Vein endothelial cell (primary cell): ENCODE data around the gene TLX2. TPM values are rescaled to one million over a fixed set of nuclear protein-coding genes. Genes with fewer than 3 reads are reported as not detected.

Experiments
- total RNA-seq: library from RNA; depleted of rRNA; stranded (reverse); fragments of >200 nt; gene quantifications from 2 replicates; pipeline ENCODE4 v1.2.3, GENCODE V29; 2012

The TLX2 gene
- total RNA-seq = not detected in 2 replicates

GRCh38 chr2:74514368-74515270, at the start of gene TLX2:
Gene TLX2, plus strand, starts transcription at chr2:74514450. Its CDS starts 357 bp downstream, at chr2:74514807.

GRCh38 chr2:74472086-74472944, 41.9 kb upstream of the TLX2 start, which contains the start of gene MRPL53:
Gene MRPL53, minus strand, starts transcription at chr2:74472680. Its CDS starts 20 bp downstream, at chr2:74472660.

GRCh38 chr2:74482801-74483674, 31.2 kb upstream of the TLX2 start, which contains the start of the genes CCDC142 and TTC31:
Gene CCDC142, minus strand, starts transcription at chr2:74482998. Its CDS starts 161 bp downstream, at chr2:74482837.
Gene TTC31, plus strand, starts transcription at chr2:74483081. Its CDS starts 15 bp downstream, at chr2:74483096.

GRCh38 chr2:74499267-74499939, 14.8 kb upstream of the TLX2 start, which contains the start of gene LBX2:
Gene LBX2, minus strand, starts transcription at chr2:74499603. Its CDS starts 66 bp downstream, at chr2:74499537.

GRCh38 chr2:74507145-74507925, 6.9 kb upstream of the TLX2 start, which contains the start of gene PCGF1:
Gene PCGF1, minus strand, starts transcription at chr2:74507695. Its CDS starts 27 bp downstream, at chr2:74507668.

GRCh38 chr2:74525717-74526648, 11.7 kb downstream of the TLX2 start, which contains the start of gene DQX1:
Gene DQX1, minus strand, starts transcription at chr2:74526231. Its CDS starts 502 bp downstream, at chr2:74525729.

GRCh38 chr2:74529357-74530238, 15.3 kb downstream of the TLX2 start, which contains the start of the genes AUP1 and HTRA2:
Gene AUP1, minus strand, starts transcription at chr2:74529706. Its CDS starts 77 bp downstream, at chr2:74529629.
Gene HTRA2, plus strand, starts transcription at chr2:74529933. Its CDS starts 74 bp downstream, at chr2:74530007.

GRCh38 chr2:74553892-74554819, 39.9 kb downstream of the TLX2 start, which contains the start of the genes DOK1 and LOXL3:
Gene DOK1, plus strand, starts transcription at chr2:74554720. Its CDS starts 35 bp downstream, at chr2:74554755.
Gene LOXL3, minus strand, starts transcription at chr2:74553942. Its CDS starts 1,308 bp downstream, at chr2:74552634.

Other genes with a start within 250 kb of the TLX2 start
- 0.65 and 1.1 TPM in 2 replicates for gene SLC4A5, start 171.0 kb upstream of the TLX2 start, total RNA-seq
- 139 and 141 TPM in 2 replicates for gene DCTN1, start 134.1 kb upstream of the TLX2 start, total RNA-seq
- gene C2orf81, start 92.8 kb upstream of the TLX2 start, total RNA-seq = 0.19 TPM in 1 of 2 replicates, not detected in the other
- 32.2 and 36.9 TPM in 2 replicates for gene WDR54, start 92.7 kb upstream of the TLX2 start, total RNA-seq
- 10.8 and 17.0 TPM in 2 replicates for gene RTKN, start 72.5 kb upstream of the TLX2 start, total RNA-seq
- gene INO80B, start 59.4 kb upstream of the TLX2 start, total RNA-seq = 9.5 and 10.5 TPM in 2 replicates
- gene WBP1, start 56.0 kb upstream of the TLX2 start, total RNA-seq = 29.4 and 39.2 TPM in 2 replicates
- 57.5 and 69.2 TPM in 2 replicates for gene MOGS, start 49.1 kb upstream of the TLX2 start, total RNA-seq
- gene MRPL53, start 41.8 kb upstream of the TLX2 start, total RNA-seq = 18.8 and 20.6 TPM in 2 replicates
- 19.5 and 22.9 TPM in 2 replicates for gene CCDC142, start 31.5 kb upstream of the TLX2 start, total RNA-seq
- 11.1 and 15.0 TPM in 2 replicates for gene TTC31, start 31.4 kb upstream of the TLX2 start, total RNA-seq
- 2.9 and 3.8 TPM in 2 replicates for gene LBX2, start 14.8 kb upstream of the TLX2 start, total RNA-seq
- gene PCGF1, start 6.8 kb upstream of the TLX2 start, total RNA-seq = 13.3 and 14.0 TPM in 2 replicates
- gene DQX1, start 11.8 kb downstream of the TLX2 start, total RNA-seq = under 0.01 and 0.10 TPM in 2 replicates
- 96.4 and 116 TPM in 2 replicates for gene AUP1, start 15.3 kb downstream of the TLX2 start, total RNA-seq
- gene HTRA2, start 15.5 kb downstream of the TLX2 start, total RNA-seq = 32.9 and 42.8 TPM in 2 replicates
- 1.6 and 2.2 TPM in 2 replicates for gene LOXL3, start 39.5 kb downstream of the TLX2 start, total RNA-seq
- 11.5 and 14.7 TPM in 2 replicates for gene DOK1, start 40.3 kb downstream of the TLX2 start, total RNA-seq
- not detected in 2 replicates for gene M1AP, start 133.9 kb downstream of the TLX2 start, total RNA-seq
- 3.6 TPM in 2 replicates for gene SEMA4F, start 139.8 kb downstream of the TLX2 start, total RNA-seq